Osteocyte (in vitro differentiated cells): ENCODE measurements around the gene MRPL36. TPM values are rescaled to one million over a fixed set of nuclear protein-coding genes. Genes with fewer than 3 reads are reported as not detected.

Experiments
- DNase-seq: peaks from one replicate; pipeline ENCODE4 v3.0.0; 2021; ENCODE audit warnings: mixed read lengths; ENCODE audit not compliant: unreplicated experiment; ENCODE audit errors: extremely low spot score
- H3K27ac Mint-ChIP-seq: one replicate; pipeline ENCODE4 v1.8.0; 2021; ENCODE audit warnings: mild to moderate bottlenecking, mixed read lengths; ENCODE audit not compliant: unreplicated experiment
- H3K27me3 Mint-ChIP-seq: one replicate; pipeline ENCODE4 v1.8.0; 2021; ENCODE audit warnings: mixed read lengths; ENCODE audit not compliant: unreplicated experiment
- H3K36me3 Mint-ChIP-seq: one replicate; pipeline ENCODE4 v1.8.0; 2021; ENCODE audit warnings: mixed read lengths; ENCODE audit not compliant: unreplicated experiment
- H3K4me1 Mint-ChIP-seq: one replicate; pipeline ENCODE4 v1.8.0; 2021; ENCODE audit warnings: mixed read lengths; ENCODE audit not compliant: unreplicated experiment
- H3K4me3 Mint-ChIP-seq: one replicate; pipeline ENCODE4 v1.8.0; 2021; ENCODE audit warnings: mild to moderate bottlenecking, moderate library complexity, mixed read lengths; ENCODE audit not compliant: unreplicated experiment
- H3K9me3 Mint-ChIP-seq: one replicate; pipeline ENCODE4 v1.8.0; 2021; ENCODE audit warnings: mixed read lengths; ENCODE audit not compliant: unreplicated experiment
- total RNA-seq: library from RNA; stranded (reverse); gene quantifications from 2 replicates; pipeline ENCODE4 v1.2.1, GENCODE V29; 2021
- TF ChIP-seq, protein P1 (sequence below): fragments of 200-600 bp; sonication (generic); IDR thresholded peaks from 2 replicates; pipeline ENCODE4 v1.5.0; 2021; ENCODE audit warnings: antibody characterized with exemption, mild to moderate bottlenecking, moderate library complexity

Gene MRPL36
- total RNA-seq, 1 donor from 2014 or later, result 44.0 TPM

DNA sequence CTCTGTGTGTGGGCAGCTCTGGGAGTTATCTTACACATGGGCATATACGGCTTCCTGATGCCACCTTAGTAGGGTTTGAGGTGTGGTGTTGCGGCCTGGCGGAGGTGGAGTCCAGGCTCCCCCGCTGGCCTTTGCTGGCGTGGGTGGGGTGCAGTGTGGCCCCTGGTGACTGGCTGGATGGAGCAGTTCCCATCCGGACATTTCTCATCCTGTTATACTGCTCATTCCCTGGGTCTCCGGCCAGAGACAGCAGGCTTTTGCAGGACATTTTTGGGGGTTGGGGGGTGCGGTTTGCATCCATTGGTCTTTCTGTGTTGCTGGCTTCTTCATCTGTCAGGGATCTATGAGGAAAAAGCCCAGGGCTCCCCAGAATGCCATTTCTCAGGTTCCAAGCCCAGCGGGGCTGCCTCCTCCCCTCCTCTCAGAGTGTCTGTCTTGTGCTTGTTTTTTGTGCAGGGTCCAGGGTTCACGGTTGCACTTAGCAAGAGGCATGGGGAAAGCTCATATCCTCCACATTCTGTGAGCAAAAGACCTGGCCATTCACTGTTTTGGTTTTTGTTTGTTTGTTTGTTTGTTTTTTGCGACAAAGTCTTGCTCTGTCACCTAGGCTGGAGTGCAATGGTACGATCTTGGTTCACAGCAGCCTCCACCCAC, 23.9 kb upstream of the MRPL36 start:
- Mint-ChIP-seq H3K4me1 (no peaks in the 10 kb centered on the region), H3K27ac (no peak overlapping the region), H3K36me3 (peaks cover 40% of the 10 kb centered on the region), H3K4me3 (no peak overlapping the region), H3K27me3 (no peaks in the 10 kb centered on the region), H3K9me3 (no peaks in the 10 kb centered on the region)
- DNase-seq, result no peak
- TF ChIP-seq, protein P1, sequence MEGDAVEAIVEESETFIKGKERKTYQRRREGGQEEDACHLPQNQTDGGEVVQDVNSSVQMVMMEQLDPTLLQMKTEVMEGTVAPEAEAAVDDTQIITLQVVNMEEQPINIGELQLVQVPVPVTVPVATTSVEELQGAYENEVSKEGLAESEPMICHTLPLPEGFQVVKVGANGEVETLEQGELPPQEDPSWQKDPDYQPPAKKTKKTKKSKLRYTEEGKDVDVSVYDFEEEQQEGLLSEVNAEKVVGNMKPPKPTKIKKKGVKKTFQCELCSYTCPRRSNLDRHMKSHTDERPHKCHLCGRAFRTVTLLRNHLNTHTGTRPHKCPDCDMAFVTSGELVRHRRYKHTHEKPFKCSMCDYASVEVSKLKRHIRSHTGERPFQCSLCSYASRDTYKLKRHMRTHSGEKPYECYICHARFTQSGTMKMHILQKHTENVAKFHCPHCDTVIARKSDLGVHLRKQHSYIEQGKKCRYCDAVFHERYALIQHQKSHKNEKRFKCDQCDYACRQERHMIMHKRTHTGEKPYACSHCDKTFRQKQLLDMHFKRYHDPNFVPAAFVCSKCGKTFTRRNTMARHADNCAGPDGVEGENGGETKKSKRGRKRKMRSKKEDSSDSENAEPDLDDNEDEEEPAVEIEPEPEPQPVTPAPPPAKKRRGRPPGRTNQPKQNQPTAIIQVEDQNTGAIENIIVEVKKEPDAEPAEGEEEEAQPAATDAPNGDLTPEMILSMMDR, result no peak

DNA sequence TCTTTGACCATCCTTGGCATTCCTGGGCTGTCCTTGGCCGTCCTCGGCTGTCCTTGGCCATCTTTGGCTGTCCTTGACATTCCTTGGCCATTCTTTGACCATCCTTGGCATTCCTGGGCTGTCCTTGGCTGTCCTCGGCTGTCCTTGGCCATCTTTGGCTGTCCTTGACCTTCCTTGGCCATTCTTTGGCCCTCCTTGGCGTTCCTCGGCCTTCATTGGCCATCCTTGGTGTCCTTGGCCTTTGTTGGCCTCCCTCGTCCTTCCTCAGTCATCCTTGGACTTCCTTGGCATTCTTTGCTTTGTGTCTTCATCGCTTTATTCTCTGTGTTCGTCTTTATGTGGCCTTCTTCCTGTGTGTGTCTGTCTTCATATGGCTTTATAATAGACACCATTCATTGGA, 22.2 kb upstream of the MRPL36 start:
- peaks cover 54% of the 10 kb centered on the region for H3K36me3 Mint-ChIP-seq
- no peaks in the 10 kb centered on the region for H3K27me3 Mint-ChIP-seq
- H3K27ac Mint-ChIP-seq, result no peak overlapping the region
- no peaks in the 10 kb centered on the region for H3K4me1 Mint-ChIP-seq
- DNase-seq, result no peak
- no peak overlapping the region for H3K4me3 Mint-ChIP-seq
- H3K9me3 Mint-ChIP-seq, result no peaks in the 10 kb centered on the region
- TF ChIP-seq, protein P1, result no peak

DNA sequence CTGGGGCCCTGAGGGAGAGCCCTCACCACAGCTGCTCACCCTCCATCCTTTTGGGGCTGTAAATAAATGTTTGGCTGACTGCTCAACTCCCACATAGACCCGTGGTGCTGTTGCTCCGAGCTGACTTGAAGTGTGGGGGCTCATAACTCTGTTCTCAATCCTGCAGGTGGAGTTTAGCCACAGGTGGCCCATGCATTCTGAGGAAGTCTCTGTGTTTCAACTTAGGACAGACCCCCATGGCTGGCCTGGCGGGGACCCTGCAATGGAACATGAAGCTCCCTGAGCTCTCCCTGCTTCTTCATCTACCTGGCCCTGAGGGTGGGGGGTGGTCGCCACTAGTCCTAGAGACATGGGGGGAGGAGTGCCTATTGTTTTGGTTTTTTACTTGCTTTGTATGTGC, 21.3 kb upstream of the MRPL36 start:
- H3K9me3 Mint-ChIP-seq, result no peaks in the 10 kb centered on the region
- H3K27me3 Mint-ChIP-seq, result no peaks in the 10 kb centered on the region
- H3K36me3 Mint-ChIP-seq, result peaks cover 56% of the 10 kb centered on the region
- H3K27ac Mint-ChIP-seq, result no peak overlapping the region
- H3K4me1 Mint-ChIP-seq, result no peaks in the 10 kb centered on the region
- DNase-seq, result no peak
- TF ChIP-seq, protein P1, result no peak
- no peak overlapping the region for H3K4me3 Mint-ChIP-seq

DNA sequence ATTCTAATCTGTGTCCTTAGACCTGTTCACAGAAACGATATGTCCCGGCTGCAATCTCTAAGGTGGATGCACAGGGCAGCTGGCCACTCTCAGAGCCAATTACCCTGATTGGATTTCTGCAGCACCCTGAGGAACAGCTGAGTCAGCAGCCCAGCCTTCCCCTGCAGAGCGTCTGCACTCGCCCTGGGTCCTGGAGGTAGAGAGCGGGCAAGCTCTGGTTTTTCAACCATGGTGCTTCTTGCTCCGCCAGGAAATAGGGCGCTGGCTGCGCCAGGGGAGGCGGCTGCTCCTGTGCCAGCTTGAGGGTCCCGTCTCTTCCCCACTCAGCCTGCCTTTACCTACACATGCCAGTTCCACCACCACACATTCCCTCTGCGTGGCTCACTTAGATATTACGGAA, 20.7 kb upstream of the MRPL36 start:
- TF ChIP-seq, protein P1, result no peak
- Mint-ChIP-seq H3K27me3 (no peaks in the 10 kb centered on the region), H3K4me3 (no peak overlapping the region), H3K4me1 (no peaks in the 10 kb centered on the region), H3K27ac (no peak overlapping the region), H3K36me3 (peaks cover 57% of the 10 kb centered on the region), H3K9me3 (no peaks in the 10 kb centered on the region)
- no peak for DNase-seq

DNA sequence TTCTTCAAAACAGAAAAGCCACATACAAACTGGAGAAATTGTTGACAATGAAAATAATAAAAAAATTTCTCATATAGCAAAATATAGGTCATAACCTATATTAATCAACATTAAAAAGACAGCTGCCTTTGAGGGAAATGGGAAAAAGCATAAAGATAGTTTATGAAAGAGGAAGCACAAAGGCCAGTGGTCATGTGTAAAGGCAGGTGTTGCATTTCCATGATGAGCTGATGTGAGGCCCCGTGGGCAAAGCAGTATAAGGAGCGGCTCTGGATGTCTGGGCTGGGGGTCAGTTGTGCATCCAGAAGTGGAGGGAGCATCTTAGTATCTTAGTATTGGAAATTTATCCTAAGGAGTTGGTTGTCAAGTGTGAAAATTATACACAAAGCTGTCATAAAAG, 19.8 kb upstream of the MRPL36 start:
- Mint-ChIP-seq H3K27ac (no peak overlapping the region), H3K36me3 (peaks cover 64% of the 10 kb centered on the region), H3K27me3 (no peaks in the 10 kb centered on the region), H3K9me3 (no peaks in the 10 kb centered on the region), H3K4me3 (no peak overlapping the region), H3K4me1 (no peaks in the 10 kb centered on the region)
- DNase-seq, result no peak
- TF ChIP-seq, protein P1, result no peak
